ENCODE data around the gene SYNDIG1.

SYNDIG1 gene

DNA sequence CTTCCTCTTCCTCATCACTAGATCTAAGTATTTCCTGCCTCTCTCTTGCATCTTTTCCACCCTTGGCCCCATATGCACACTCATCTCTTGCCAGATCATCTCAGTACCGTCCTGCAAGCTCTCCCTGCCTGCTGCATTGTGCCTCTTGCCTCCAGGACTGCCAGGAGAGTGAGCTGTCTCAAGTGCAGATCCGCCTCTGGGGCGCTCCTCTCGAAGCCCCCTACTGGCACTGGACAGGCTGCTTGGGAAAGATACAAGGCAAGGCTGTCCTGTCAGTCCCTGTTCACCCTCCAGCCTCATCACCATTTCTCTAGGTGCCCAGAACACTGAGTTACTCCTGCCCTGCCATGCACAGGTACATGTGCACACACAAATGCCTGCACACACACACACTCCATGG lies 10.2 kb downstream of the SYNDIG1 start:
- Histone ChIP-seq H3K9ac (ENCODE audit: low read length) (no peak overlapping the region), H3K4me1 (ENCODE audit: control insufficient read depth, insufficient read depth, low read length) (no peaks in the 10 kb centered on the region), H3K27me3 (ENCODE audit: control insufficient read depth, insufficient read depth, low read length) (no peaks in the 10 kb centered on the region), H3K4me3 (ENCODE audit: low read length) (no peak overlapping the region), H3K36me3 (ENCODE audit: control insufficient read depth, insufficient read depth, low read length) (no peaks in the 10 kb centered on the region), H3K9me3 (ENCODE audit: control insufficient read depth, low read length) (no peaks in the 10 kb centered on the region)

DNA sequence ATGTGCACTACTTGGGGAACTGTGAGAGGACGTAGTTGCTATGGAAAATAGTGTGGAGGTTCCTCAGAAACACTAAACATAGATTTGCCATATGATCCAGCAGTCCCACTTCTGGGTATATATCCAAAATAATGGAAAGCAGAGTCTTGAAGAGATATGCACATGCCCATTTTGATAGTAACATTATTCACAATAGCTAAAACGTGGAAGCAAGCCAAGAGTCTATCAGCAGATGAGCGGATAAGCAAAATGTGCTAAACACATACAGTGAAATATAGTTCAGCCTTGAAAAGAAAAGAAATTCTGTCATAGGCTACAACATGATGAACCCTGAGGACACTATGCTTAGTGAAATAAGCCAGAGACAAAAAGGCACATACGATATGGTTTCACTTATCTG lies 11.1 kb downstream of the SYNDIG1 start:
- Histone ChIP-seq H3K27me3 (ENCODE audit: control insufficient read depth, insufficient read depth, low read length) (no peaks in the 10 kb centered on the region), H3K4me3 (ENCODE audit: low read length) (no peak overlapping the region), H3K9ac (ENCODE audit: low read length) (no peak overlapping the region), H3K9me3 (ENCODE audit: control insufficient read depth, low read length) (no peaks in the 10 kb centered on the region), H3K4me1 (ENCODE audit: control insufficient read depth, insufficient read depth, low read length) (no peaks in the 10 kb centered on the region), H3K36me3 (ENCODE audit: control insufficient read depth, insufficient read depth, low read length) (no peaks in the 10 kb centered on the region)

DNA sequence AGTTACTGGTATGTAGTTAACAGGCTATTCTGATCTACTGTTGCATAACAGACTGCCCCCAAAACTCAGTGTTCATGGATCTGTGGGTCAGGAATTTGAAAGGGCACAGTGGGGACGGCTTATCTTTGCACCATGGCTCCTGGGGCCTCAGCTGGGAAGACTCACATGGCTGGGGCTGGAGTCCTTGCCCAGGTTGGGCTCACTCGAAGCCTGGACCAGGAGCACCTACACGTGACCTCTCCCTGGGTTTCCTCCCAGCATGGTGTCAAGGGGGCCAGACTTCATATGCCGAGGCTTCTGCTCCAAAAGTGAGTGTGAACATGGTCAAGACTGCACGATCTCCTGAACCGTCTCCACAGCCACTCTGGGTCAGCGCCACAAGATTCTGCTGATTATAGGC lies 11.7 kb downstream of the SYNDIG1 start:
- H3K4me3 ChIP-seq (ENCODE audit: low read length): no peak overlapping the region
- no peaks in the 10 kb centered on the region for H3K27me3 ChIP-seq (ENCODE audit: control insufficient read depth, insufficient read depth, low read length)
- no peaks in the 10 kb centered on the region for H3K36me3 ChIP-seq (ENCODE audit: control insufficient read depth, insufficient read depth, low read length)
- no peak overlapping the region for H3K9ac ChIP-seq (ENCODE audit: low read length)
- no peaks in the 10 kb centered on the region for H3K4me1 ChIP-seq (ENCODE audit: control insufficient read depth, insufficient read depth, low read length)
- no peaks in the 10 kb centered on the region for H3K9me3 ChIP-seq (ENCODE audit: control insufficient read depth, low read length)

DNA sequence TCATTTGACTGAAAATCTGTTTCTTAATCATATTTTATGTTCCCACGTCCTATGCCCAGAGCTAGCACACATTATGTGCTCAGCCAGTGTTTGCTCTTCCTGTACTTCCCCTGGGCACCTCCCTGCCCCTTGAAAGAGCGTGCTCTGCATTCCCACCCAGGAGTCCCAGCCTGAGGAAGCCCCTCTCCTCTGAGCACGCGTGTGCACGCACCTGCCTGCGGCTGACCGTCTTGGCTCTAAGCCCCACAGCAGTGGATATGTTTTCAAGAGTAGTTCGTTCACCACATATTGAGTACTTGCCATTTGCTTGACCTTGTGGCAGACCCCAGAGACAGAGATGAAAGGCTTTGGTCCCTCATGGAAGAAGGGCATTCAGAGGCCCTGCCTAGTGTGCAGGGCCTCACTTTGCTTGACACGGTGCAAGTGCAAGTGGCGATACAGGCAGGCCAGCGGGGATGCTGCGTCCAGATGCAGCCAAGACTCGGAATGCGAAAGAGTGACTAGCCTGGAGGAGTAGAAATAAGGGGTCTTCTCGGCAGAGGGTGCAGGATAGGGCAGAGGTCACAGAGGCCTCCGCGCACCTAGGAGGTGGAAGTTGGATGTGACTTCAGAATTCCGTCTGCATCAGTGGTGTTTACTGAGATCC lies 14.1 kb downstream of the SYNDIG1 start:
- no peak overlapping the region for H3K9ac ChIP-seq (ENCODE audit: low read length)
- H3K36me3 ChIP-seq (ENCODE audit: control insufficient read depth, insufficient read depth, low read length): no peaks in the 10 kb centered on the region
- H3K4me3 ChIP-seq (ENCODE audit: low read length): no peak overlapping the region
- no peaks in the 10 kb centered on the region for H3K9me3 ChIP-seq (ENCODE audit: control insufficient read depth, low read length)
- H3K4me1 ChIP-seq (ENCODE audit: control insufficient read depth, insufficient read depth, low read length): no peaks in the 10 kb centered on the region
- no peaks in the 10 kb centered on the region for H3K27me3 ChIP-seq (ENCODE audit: control insufficient read depth, insufficient read depth, low read length)

DNA sequence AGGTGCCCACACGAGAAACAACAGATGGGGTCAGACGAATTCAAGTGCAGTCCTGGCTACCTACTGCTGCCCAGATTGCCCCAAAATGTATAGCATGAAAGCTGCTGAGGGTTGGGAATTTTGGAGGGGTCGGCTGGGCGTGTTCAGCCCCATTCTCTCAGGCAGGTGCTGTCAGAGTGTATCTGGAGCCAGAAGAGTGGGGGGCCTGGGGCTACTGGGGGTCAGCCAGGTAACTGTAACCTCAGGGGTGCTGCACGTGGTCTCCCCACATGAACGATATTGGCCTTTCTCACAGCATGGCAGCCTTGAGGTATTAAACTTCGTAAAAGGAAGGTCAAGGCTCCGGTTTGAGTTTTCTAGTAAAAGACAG lies 14.6 kb downstream of the SYNDIG1 start:
- no peak overlapping the region for H3K9ac ChIP-seq (ENCODE audit: low read length)
- no peaks in the 10 kb centered on the region for H3K27me3 ChIP-seq (ENCODE audit: control insufficient read depth, insufficient read depth, low read length)
- H3K36me3 ChIP-seq (ENCODE audit: control insufficient read depth, insufficient read depth, low read length): no peaks in the 10 kb centered on the region
- H3K9me3 ChIP-seq (ENCODE audit: control insufficient read depth, low read length): no peaks in the 10 kb centered on the region
- no peaks in the 10 kb centered on the region for H3K4me1 ChIP-seq (ENCODE audit: control insufficient read depth, insufficient read depth, low read length)
- H3K4me3 ChIP-seq (ENCODE audit: low read length): no peak overlapping the region

DNA sequence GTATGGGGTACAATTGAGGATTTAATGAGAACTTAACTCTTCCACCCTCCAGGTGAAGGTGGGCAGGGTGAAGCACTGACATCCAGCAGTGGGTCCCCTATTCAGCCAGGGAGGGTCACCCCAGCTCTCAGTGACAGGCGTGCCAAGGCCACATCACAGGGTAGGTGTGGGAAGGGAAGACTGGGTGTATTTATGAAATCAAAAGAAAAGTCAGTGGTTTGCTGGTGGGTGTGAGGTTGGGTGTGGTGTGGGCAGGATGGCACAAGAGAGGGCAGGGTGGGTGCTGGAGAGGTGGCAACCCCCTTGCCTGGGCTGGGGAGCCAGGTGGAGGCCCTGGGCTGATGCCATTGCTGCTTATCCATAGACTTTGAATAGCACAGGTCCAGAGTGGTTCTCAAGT lies 16.6 kb downstream of the SYNDIG1 start:
- no peak overlapping the region for H3K9ac ChIP-seq (ENCODE audit: low read length)
- no peaks in the 10 kb centered on the region for H3K9me3 ChIP-seq (ENCODE audit: control insufficient read depth, low read length)
- H3K4me1 ChIP-seq (ENCODE audit: control insufficient read depth, insufficient read depth, low read length): no peaks in the 10 kb centered on the region
- no peaks in the 10 kb centered on the region for H3K27me3 ChIP-seq (ENCODE audit: control insufficient read depth, insufficient read depth, low read length)
- H3K36me3 ChIP-seq (ENCODE audit: control insufficient read depth, insufficient read depth, low read length): no peaks in the 10 kb centered on the region
- no peak overlapping the region for H3K4me3 ChIP-seq (ENCODE audit: low read length)

DNA sequence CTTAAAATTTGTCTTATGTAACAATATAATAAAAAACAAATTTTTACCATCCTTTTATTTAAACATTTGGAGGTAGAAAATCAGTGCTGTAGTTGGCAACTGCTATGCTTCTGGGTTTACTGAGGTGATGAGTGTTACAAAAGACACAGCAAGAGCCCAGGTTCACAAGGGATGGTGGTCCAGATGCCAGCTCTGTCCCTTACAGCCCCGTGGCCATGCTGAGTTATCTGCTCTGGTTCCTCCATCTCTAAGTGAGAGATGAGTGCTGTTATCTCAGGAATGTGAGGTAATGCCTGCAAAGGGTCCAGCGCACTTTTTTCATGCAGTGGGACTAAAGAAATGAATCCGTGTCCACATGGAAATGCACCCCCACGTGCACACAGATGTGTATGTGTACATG lies 17.8 kb downstream of the SYNDIG1 start:
- Histone ChIP-seq H3K27me3 (ENCODE audit: control insufficient read depth, insufficient read depth, low read length) (no peaks in the 10 kb centered on the region), H3K4me1 (ENCODE audit: control insufficient read depth, insufficient read depth, low read length) (no peaks in the 10 kb centered on the region), H3K9me3 (ENCODE audit: control insufficient read depth, low read length) (no peaks in the 10 kb centered on the region), H3K9ac (ENCODE audit: low read length) (no peak overlapping the region), H3K36me3 (ENCODE audit: control insufficient read depth, insufficient read depth, low read length) (no peaks in the 10 kb centered on the region), H3K4me3 (ENCODE audit: low read length) (no peak overlapping the region)

DNA sequence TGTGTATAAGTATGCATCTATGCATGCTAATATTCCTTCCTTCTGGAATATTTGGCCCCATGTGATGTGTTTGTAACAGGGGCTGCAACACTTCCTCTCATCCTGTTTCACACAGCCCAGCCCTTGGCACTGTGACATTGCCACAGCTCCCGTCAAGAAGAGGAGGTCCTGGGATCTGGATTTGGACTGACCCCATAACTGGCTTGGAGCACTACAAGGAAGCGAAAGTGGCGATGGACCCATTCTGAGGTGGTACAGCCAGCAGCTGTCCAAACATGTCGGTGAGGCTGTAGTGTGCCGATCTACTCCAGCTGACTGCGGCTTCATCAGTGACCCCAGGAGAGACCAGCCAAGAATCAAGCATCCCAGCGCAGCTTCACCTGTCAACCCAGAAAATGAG lies 18.2 kb downstream of the SYNDIG1 start:
- Histone ChIP-seq H3K36me3 (ENCODE audit: control insufficient read depth, insufficient read depth, low read length) (no peaks in the 10 kb centered on the region), H3K4me3 (ENCODE audit: low read length) (no peak overlapping the region)

DNA sequence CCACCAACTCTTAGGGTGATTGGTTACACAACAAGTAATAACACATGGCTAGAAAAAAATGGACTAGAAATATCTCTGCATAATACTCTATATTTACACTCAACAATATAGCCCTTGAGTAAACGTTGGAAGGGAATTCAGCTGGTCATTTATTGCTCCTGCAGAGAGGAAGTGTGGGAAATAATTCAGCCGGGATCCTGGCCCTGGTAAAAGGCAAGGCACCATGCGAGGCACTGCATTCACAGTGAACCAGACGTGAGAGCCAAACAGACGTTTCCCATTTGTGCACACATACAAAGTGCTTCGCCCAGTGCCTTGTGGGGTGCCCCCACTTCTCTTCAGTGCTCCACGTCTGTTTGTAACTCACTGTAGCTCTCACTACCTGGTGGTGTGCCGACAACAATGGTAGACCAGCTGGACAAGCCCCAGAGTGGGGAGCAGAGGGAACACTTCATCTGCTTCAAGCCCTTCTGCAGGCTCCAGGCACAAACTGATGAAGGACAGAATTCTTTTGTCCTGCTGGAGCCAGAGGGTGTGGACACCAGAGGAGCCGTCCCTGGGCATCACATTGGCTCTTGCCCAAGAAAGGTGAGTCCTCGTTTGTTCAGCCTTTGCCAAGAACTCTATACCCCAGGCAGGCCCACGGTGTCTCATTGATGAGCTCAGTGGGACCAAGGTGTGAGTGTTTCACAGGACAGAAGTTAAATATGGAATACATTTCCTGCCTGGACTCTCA lies 18.8 kb downstream of the SYNDIG1 start:
- H3K9ac ChIP-seq (ENCODE audit: low read length): no peak overlapping the region

More for the DNA sequence above, 18.2 kb downstream of the SYNDIG1 start:
- H3K27me3 ChIP-seq (ENCODE audit: control insufficient read depth, insufficient read depth, low read length): no peaks in the 10 kb centered on the region
- H3K9ac ChIP-seq (ENCODE audit: low read length): no peak overlapping the region
- no peaks in the 10 kb centered on the region for H3K9me3 ChIP-seq (ENCODE audit: control insufficient read depth, low read length)
- no peaks in the 10 kb centered on the region for H3K4me1 ChIP-seq (ENCODE audit: control insufficient read depth, insufficient read depth, low read length)

DNA sequence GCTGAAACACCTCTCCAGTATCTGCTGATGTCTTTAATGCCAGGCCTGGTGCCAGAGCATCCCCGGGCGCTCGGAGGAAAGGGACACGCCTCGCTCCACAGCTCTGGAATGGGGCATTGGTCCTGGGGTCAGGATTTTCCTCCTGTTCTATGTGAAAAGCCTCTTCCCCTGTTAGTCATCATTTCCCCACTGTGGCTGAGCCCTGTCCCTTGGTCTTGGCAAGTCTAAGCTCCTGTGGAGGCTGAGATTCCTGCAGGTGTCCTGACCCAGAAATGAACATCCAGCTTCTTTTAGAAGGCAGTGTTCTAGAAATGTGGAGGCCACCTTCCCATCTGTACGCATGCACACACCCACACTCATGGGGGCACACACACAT lies 19.4 kb downstream of the SYNDIG1 start:
- H3K4me3 ChIP-seq (ENCODE audit: low read length): no peak overlapping the region
- H3K9me3 ChIP-seq (ENCODE audit: control insufficient read depth, low read length): no peaks in the 10 kb centered on the region
- no peak overlapping the region for H3K9ac ChIP-seq (ENCODE audit: low read length)
- H3K27me3 ChIP-seq (ENCODE audit: control insufficient read depth, insufficient read depth, low read length): no peaks in the 10 kb centered on the region
- no peaks in the 10 kb centered on the region for H3K4me1 ChIP-seq (ENCODE audit: control insufficient read depth, insufficient read depth, low read length)
- H3K36me3 ChIP-seq (ENCODE audit: control insufficient read depth, insufficient read depth, low read length): no peaks in the 10 kb centered on the region

More for the DNA sequence above, 18.8 kb downstream of the SYNDIG1 start:
- no peak overlapping the region for H3K4me3 ChIP-seq (ENCODE audit: low read length)
- no peaks in the 10 kb centered on the region for H3K4me1 ChIP-seq (ENCODE audit: control insufficient read depth, insufficient read depth, low read length)
- no peaks in the 10 kb centered on the region for H3K9me3 ChIP-seq (ENCODE audit: control insufficient read depth, low read length)
- H3K27me3 ChIP-seq (ENCODE audit: control insufficient read depth, insufficient read depth, low read length): no peaks in the 10 kb centered on the region
- no peaks in the 10 kb centered on the region for H3K36me3 ChIP-seq (ENCODE audit: control insufficient read depth, insufficient read depth, low read length)

DNA sequence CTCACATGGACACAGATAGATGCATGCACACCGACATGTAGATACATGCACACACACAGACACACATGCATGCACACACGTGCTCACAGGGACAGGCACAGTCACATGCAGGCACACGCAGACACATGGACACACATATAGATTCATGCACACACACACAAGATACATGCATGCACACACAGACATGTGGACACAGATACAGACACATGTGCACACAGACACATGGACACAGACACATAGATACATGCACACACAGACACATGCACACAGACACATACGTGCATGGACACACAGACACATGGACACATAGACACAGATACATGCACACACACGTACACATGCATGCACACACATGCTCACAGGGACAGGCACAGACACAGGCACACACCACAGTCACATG lies 19.8 kb downstream of the SYNDIG1 start:
- H3K9me3 ChIP-seq (ENCODE audit: control insufficient read depth, low read length): no peaks in the 10 kb centered on the region
- H3K4me3 ChIP-seq (ENCODE audit: low read length): no peak overlapping the region
- no peaks in the 10 kb centered on the region for H3K4me1 ChIP-seq (ENCODE audit: control insufficient read depth, insufficient read depth, low read length)
- H3K36me3 ChIP-seq (ENCODE audit: control insufficient read depth, insufficient read depth, low read length): no peaks in the 10 kb centered on the region
- H3K27me3 ChIP-seq (ENCODE audit: control insufficient read depth, insufficient read depth, low read length): no peaks in the 10 kb centered on the region
- H3K9ac ChIP-seq (ENCODE audit: low read length): no peak overlapping the region

DNA sequence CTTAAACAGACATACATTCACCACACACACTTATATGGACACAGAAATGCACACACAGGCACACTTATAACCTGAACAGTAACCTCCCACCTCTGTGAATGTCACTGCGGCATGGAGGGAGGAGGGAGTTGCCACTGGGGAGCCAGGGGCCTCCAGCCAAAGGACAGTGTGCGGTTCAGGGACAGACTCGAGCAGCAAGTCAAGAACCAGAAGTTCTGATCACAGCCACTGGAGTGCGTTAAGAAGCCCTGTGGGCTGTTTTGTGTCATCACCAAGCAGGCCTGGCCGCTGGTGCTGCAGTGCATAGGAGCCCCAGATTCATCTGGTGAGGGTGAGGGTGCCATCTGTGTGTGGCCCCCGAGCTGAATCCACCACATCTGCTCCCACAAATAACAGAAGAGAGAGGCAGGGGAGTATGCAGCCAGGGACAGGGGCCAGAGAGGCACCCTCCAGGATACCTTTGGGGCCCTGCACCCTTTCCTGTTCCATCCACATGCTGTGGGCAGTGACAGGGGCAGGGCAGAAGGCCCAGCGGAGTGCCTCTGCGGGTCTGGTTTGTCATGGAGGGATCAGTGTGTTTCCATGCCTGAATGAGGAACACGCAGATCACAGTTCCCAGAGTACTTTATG lies 20.3 kb downstream of the SYNDIG1 start:
- H3K9me3 ChIP-seq (ENCODE audit: control insufficient read depth, low read length): no peaks in the 10 kb centered on the region
- no peak overlapping the region for H3K9ac ChIP-seq (ENCODE audit: low read length)
- H3K4me3 ChIP-seq (ENCODE audit: low read length): no peak overlapping the region
- H3K36me3 ChIP-seq (ENCODE audit: control insufficient read depth, insufficient read depth, low read length): no peaks in the 10 kb centered on the region
- no peaks in the 10 kb centered on the region for H3K27me3 ChIP-seq (ENCODE audit: control insufficient read depth, insufficient read depth, low read length)
- H3K4me1 ChIP-seq (ENCODE audit: control insufficient read depth, insufficient read depth, low read length): no peaks in the 10 kb centered on the region
